WTC11 (cell line): ENCODE measurements around the gene KHK. TPM values are rescaled to one million over a fixed set of nuclear protein-coding genes. Genes with fewer than 3 reads are reported as not detected.

Source experiments
- ATAC-seq: fragments of 200-7000 bp; cut with Tn5 transposase; 2 replicates; pipeline ENCODE4 v1.10.0; 2021; ENCODE audit warnings: mild to moderate bottlenecking, moderate library complexity
- CTCF ChIA-PET: fragments of 300-600 bp; sonication (Branson Sonifier 250); formaldehyde crosslinking; loops from one replicate; lab custom pipeline; 2021; ENCODE audit warnings: antibody characterized with exemption; lab: Charles Lee
- POLR2A ChIA-PET: fragments of 350-600 bp; sonication (Branson Sonifier 250); formaldehyde crosslinking; loops from one replicate; lab custom pipeline; 2021; ENCODE audit warnings: antibody characterized with exemption; lab: Charles Lee
- DNase-seq: peaks from one replicate; pipeline ENCODE4 v3.0.0; 2021; ENCODE audit warnings: low spot score
- H3K27ac Mint-ChIP-seq: 2 replicates; pipeline ENCODE4 v1.8.0; 2021; ENCODE audit warnings: mixed read lengths
- H3K27me3 Mint-ChIP-seq: 2 replicates; pipeline ENCODE4 v1.8.0; 2021; ENCODE audit warnings: low read depth, mild to moderate bottlenecking, moderate library complexity, mixed read lengths
- H3K36me3 Mint-ChIP-seq: 2 replicates; pipeline ENCODE4 v1.8.0; 2021; ENCODE audit warnings: mixed read lengths
- H3K4me1 Mint-ChIP-seq: 2 replicates; pipeline ENCODE4 v1.8.0; 2022; ENCODE audit warnings: mixed read lengths
- H3K4me3 Mint-ChIP-seq: 2 replicates; pipeline ENCODE4 v1.8.0; 2021; ENCODE audit warnings: mild to moderate bottlenecking, moderate library complexity, mixed read lengths
- H3K9me3 Mint-ChIP-seq: 2 replicates; pipeline ENCODE4 v1.8.0; 2021; ENCODE audit warnings: mixed read lengths
- CBFB ChIP-seq: sonication (generic); formaldehyde crosslinking; IDR thresholded peaks from 2 replicates; pipeline ENCODE4 v1.8.1; 2022; ENCODE audit warnings: mild to moderate bottlenecking, low read depth, missing genetic modification reagents
- FOXJ3 ChIP-seq: sonication (generic); formaldehyde crosslinking; IDR thresholded peaks from 2 replicates; pipeline ENCODE4 v1.9.0; 2021; ENCODE audit warnings: missing genetic modification reagents, mild to moderate bottlenecking, borderline replicate concordance
- FOXP1 ChIP-seq: sonication (generic); formaldehyde crosslinking; IDR thresholded peaks from 2 replicates; pipeline ENCODE4 v1.8.0; 2022; ENCODE audit warnings: missing genetic modification reagents, mild to moderate bottlenecking, moderate library complexity, borderline replicate concordance
- FOXP4 ChIP-seq: sonication (generic); formaldehyde crosslinking; IDR thresholded peaks from 2 replicates; pipeline ENCODE4 v1.8.0; 2022; ENCODE audit warnings: mild to moderate bottlenecking, missing genetic modification reagents
- HMGXB4 ChIP-seq: sonication (generic); formaldehyde crosslinking; IDR thresholded peaks from 2 replicates; pipeline ENCODE4 v1.8.1; 2023; ENCODE audit warnings: mild to moderate bottlenecking, moderate library complexity, missing genetic modification reagents
- IRF1 ChIP-seq: sonication (generic); formaldehyde crosslinking; IDR thresholded peaks from 2 replicates; pipeline ENCODE4 v1.8.0; 2023; ENCODE audit warnings: missing genetic modification reagents
- JAZF1 ChIP-seq: fragments of 250-450 bp; sonication (Bioruptor Pico); IDR thresholded peaks from 2 replicates; pipeline ENCODE4 v1.9.0; 2021; ENCODE audit warnings: moderate library complexity, mild to moderate bottlenecking, inconsistent platforms
- MLX ChIP-seq: sonication (generic); formaldehyde crosslinking; IDR thresholded peaks from 2 replicates; pipeline ENCODE4 v1.8.1; 2023; ENCODE audit warnings: mild to moderate bottlenecking, missing genetic modification reagents, moderate library complexity
- NR2C2 ChIP-seq: sonication (generic); formaldehyde crosslinking; IDR thresholded peaks from 2 replicates; pipeline ENCODE4 v1.8.0; 2022; ENCODE audit warnings: mild to moderate bottlenecking, missing genetic modification reagents
- PREB ChIP-seq: sonication (generic); formaldehyde crosslinking; IDR thresholded peaks from 2 replicates; pipeline ENCODE4 v1.8.1; 2022; ENCODE audit warnings: mild to moderate bottlenecking, missing genetic modification reagents, moderate library complexity, borderline replicate concordance
- RORB ChIP-seq: fragments of 250-450 bp; sonication (Bioruptor Pico); IDR thresholded peaks from 2 replicates; pipeline ENCODE4 v1.9.0; 2021; ENCODE audit warnings: mild to moderate bottlenecking
- STAT6 ChIP-seq: sonication (generic); formaldehyde crosslinking; conservative IDR thresholded peaks from 2 replicates; pipeline ENCODE4 v1.8.1; 2023; ENCODE audit warnings: mild to moderate bottlenecking, low read depth, missing genetic modification reagents, moderate library complexity
- TEAD4 ChIP-seq: sonication (generic); formaldehyde crosslinking; IDR thresholded peaks from 2 replicates; pipeline ENCODE4 v1.8.0; 2022; ENCODE audit warnings: mild to moderate bottlenecking, missing genetic modification reagents
- USF1 ChIP-seq: sonication (generic); formaldehyde crosslinking; IDR thresholded peaks from 2 replicates; pipeline ENCODE4 v1.8.0; 2022; ENCODE audit warnings: mild to moderate bottlenecking, missing genetic modification reagents
- ZNF423 ChIP-seq: fragments of 250-450 bp; sonication (Bioruptor Pico); IDR thresholded peaks from 2 replicates; pipeline ENCODE4 v2.1.2; 2022; ENCODE audit warnings: mild to moderate bottlenecking, moderate library complexity
- ZNF425 ChIP-seq: fragments of 250-450 bp; sonication (Bioruptor Pico); conservative IDR thresholded peaks from 2 replicates; pipeline ENCODE4 v1.9.0; 2021; ENCODE audit warnings: mild to moderate bottlenecking
- ZNF512 ChIP-seq: sonication (generic); formaldehyde crosslinking; IDR thresholded peaks from 2 replicates; pipeline ENCODE4 v1.8.1; 2022; ENCODE audit warnings: missing genetic modification reagents, borderline replicate concordance
- total RNA-seq: library from RNA; stranded (reverse); gene quantifications from 3 replicates; pipeline ENCODE4 v1.2.3, GENCODE V29; 2021

Gene KHK
- total RNA-seq, 1 experiment from 2014 or later = 17.4 TPM

- DNase-seq (no peak), ATAC-seq (no peak)
- Mint-ChIP-seq H3K4me1 (peaks cover 22% of the 10 kb centered on the region), H3K27ac (no peak overlapping the region), H3K36me3 (no peaks in the 10 kb centered on the region), H3K4me3 (no peak overlapping the region), H3K9me3 (no peaks in the 10 kb centered on the region), H3K27me3 (peaks cover 13% of the 10 kb centered on the region)
- ChIA-PET CTCF (interaction anchor here (1.1 to 1.7 kb wide), 3 partner anchors 8 to 224 kb away, joined by 4 to 8 read pairs (median 7); partner anchors contain the start of gene KHK), POLR2A (no interaction called here)
- TF ChIP-seq RORB (CRISPR knock-in tag) = no peak
- no peak for TF ChIP-seq IRF1 (CRISPR knock-in tag)
- TF ChIP-seq TEAD4 (CRISPR knock-in tag) = no peak
- no peak for TF ChIP-seq MLX (CRISPR knock-in tag)
- no peak for TF ChIP-seq JAZF1 (CRISPR knock-in tag)
- no peak for TF ChIP-seq CBFB (CRISPR knock-in tag)
- TF ChIP-seq HMGXB4 = no peak
- TF ChIP-seq ZNF423 (CRISPR knock-in tag) = no peak
- TF ChIP-seq FOXP1 (CRISPR knock-in tag) = no peak
- TF ChIP-seq ZNF512 (CRISPR knock-in tag) = no peak
- TF ChIP-seq STAT6 (CRISPR knock-in tag) = no peak
- no peak for TF ChIP-seq USF1 (CRISPR knock-in tag)
- TF ChIP-seq NR2C2 (CRISPR knock-in tag) = no peak
- TF ChIP-seq ZNF425 (CRISPR knock-in tag) = no peak
- no peak for TF ChIP-seq FOXP4
- TF ChIP-seq PREB (CRISPR knock-in tag) = no peak
- no peak for TF ChIP-seq FOXJ3 (CRISPR knock-in tag)
These were observed 7.1 kb upstream of the KHK start for GRCh38 chr2:27079233-27080139.
